Activated CD4-positive, alpha-beta T cell treated with anti-CD3 and anti-CD28 coated beads, Interleukin-2, amount 50 U/mL, for 16 hours (primary cell): Measurements from ENCODE around the gene DERL3.

ENCODE experiments used
- DNase-seq: peaks from one replicate; pipeline ENCODE4 v3.0.0-alpha.2; 2020

The DERL3 gene

GRCh38 chr22:23847310-23847920, 8.6 kb upstream of the DERL3 start:
- DNase-seq, result no peak

- DNase-seq, result no peak
Measured at GRCh38 chr22:23846081-23846469, 7.3 kb upstream of the DERL3 start.

GRCh38 chr22:23845265-23846080, 6.7 kb upstream of the DERL3 start:
- DNase-seq, result no peak

- DNase-seq, result no peak
Measured at GRCh38 chr22:23844739-23845202, 6.0 kb upstream of the DERL3 start.

GRCh38 chr22:23842599-23842998, 3.8 kb upstream of the DERL3 start:
- no peak for DNase-seq

- DNase-seq, result no peak
Measured at GRCh38 chr22:23841736-23842445, 3.1 kb upstream of the DERL3 start.

GRCh38 chr22:23841292-23841691, 2.5 kb upstream of the DERL3 start:
- no peak for DNase-seq

GRCh38 chr22:23840026-23840425, 1.2 kb upstream of the DERL3 start:
- no peak for DNase-seq

- no peak for DNase-seq
Measured at GRCh38 chr22:23837911-23838680, 710 bp downstream of the DERL3 start.

GRCh38 chr22:23837496-23837859, 1.3 kb downstream of the DERL3 start:
- DNase-seq, result no peak

GRCh38 chr22:23836692-23837495, 1.9 kb downstream of the DERL3 start:
- DNase-seq, result no peak

- no peak for DNase-seq
Measured at GRCh38 chr22:23836281-23836680, 2.5 kb downstream of the DERL3 start.

- no peak for DNase-seq
Measured at GRCh38 chr22:23835484-23836144, 3.2 kb downstream of the DERL3 start.

- DNase-seq, result no peak
Measured at GRCh38 chr22:23834793-23835483, 3.9 kb downstream of the DERL3 start.

- DNase-seq, result no peak
Measured at GRCh38 chr22:23834406-23834792, 4.4 kb downstream of the DERL3 start.

GRCh38 chr22:23833911-23834317, 4.9 kb downstream of the DERL3 start:
- DNase-seq, result no peak

GRCh38 chr22:23833017-23833751, 5.6 kb downstream of the DERL3 start:
- DNase-seq, result no peak

- no peak for DNase-seq
Measured at GRCh38 chr22:23832226-23833016, 6.4 kb downstream of the DERL3 start.

- DNase-seq, result no peak
Measured at GRCh38 chr22:23831781-23832180, 7.0 kb downstream of the DERL3 start.
